Nephron (organoid): ENCODE results near the gene AANAT.

Experiments used
- H3K27ac Mint-ChIP-seq, 3 experiments: 2 replicates each; pipeline ENCODE4 v1.8.0; 2020; ENCODE audit warnings: mixed read lengths in 3 of 3, mild to moderate bottlenecking in 2 of 3, moderate library complexity in 1 of 3
- H3K27me3 Mint-ChIP-seq: 2 replicates; pipeline ENCODE4 v1.8.0; 2021; ENCODE audit warnings: low read depth, mild to moderate bottlenecking, moderate library complexity, mixed read lengths
- H3K36me3 Mint-ChIP-seq: 2 replicates; pipeline ENCODE4 v1.8.0; 2020; ENCODE audit warnings: low read depth, mixed read lengths
- H3K4me1 Mint-ChIP-seq: 2 replicates; pipeline ENCODE4 v1.8.0; 2020; ENCODE audit warnings: mixed read lengths
- H3K4me3 Mint-ChIP-seq, 3 experiments: 2 replicates each; pipeline ENCODE4 v1.8.0; 2020; ENCODE audit warnings: mild to moderate bottlenecking in 3 of 3, mixed read lengths in 3 of 3, moderate library complexity in 2 of 3
- H3K9me3 Mint-ChIP-seq: 2 replicates; pipeline ENCODE4 v1.8.0; 2020; ENCODE audit warnings: mixed read lengths
- CTCF ChIP-seq, 3 experiments: fragments of 200-600 bp; sonication (generic); IDR thresholded peaks; one replicate each; pipeline ENCODE4 v1.5.0; 2021; ENCODE audit warnings: antibody characterized with exemption in 3 of 3; ENCODE audit not compliant: unreplicated experiment in 3 of 3

The AANAT gene

GRCh38 chr17:76451506-76451905 is 15.9 kb upstream of the AANAT start:
- Mint-ChIP-seq H3K27me3 (no peaks in the 10 kb centered on the region), H3K4me1 (peaks cover 50% of the 10 kb centered on the region), H3K27ac (peak overlapping the region in 1 of 3 experiments; percentile 56), H3K36me3 (no peaks in the 10 kb centered on the region), H3K9me3 (no peaks in the 10 kb centered on the region), H3K4me3 (peak overlapping the region; percentile 91 to 94 (median 91))
- no peak for TF ChIP-seq CTCF (IDR thresholded peaks at IDR 0.05; ENCODE audit: unreplicated experiment in 3 of 3)

- H3K27ac Mint-ChIP-seq = no peak overlapping the region
- no peaks in the 10 kb centered on the region for H3K36me3 Mint-ChIP-seq
- peak overlapping the region; percentile 91 to 94 (median 91) for H3K4me3 Mint-ChIP-seq
- no peaks in the 10 kb centered on the region for H3K27me3 Mint-ChIP-seq
- peaks cover 43% of the 10 kb centered on the region for H3K4me1 Mint-ChIP-seq
- H3K9me3 Mint-ChIP-seq = no peaks in the 10 kb centered on the region
- no peak for TF ChIP-seq CTCF (IDR thresholded peaks at IDR 0.05; ENCODE audit: unreplicated experiment in 3 of 3)
Observed at GRCh38 chr17:76452127-76452659, 15.2 kb upstream of the AANAT start.

GRCh38 chr17:76452660-76453430 is 14.6 kb upstream of the AANAT start, which contains the start of gene UBE2O:
Gene UBE2O, minus strand, starts transcription at chr17:76453152. Its CDS starts 11 bp downstream, at chr17:76453141.
- Mint-ChIP-seq H3K9me3 (no peaks in the 10 kb centered on the region), H3K27ac (no peak within 1 kb of the TSS), H3K4me1 (peaks cover 37% of the 10 kb centered on the region), H3K36me3 (no peaks in the 10 kb centered on the region), H3K4me3 (peak within 1 kb of the TSS; percentile 91 to 94 (median 91)), H3K27me3 (no peaks in the 10 kb centered on the region)
- peak; percentile 14 to 38 (median 26) for TF ChIP-seq CTCF (IDR thresholded peaks at IDR 0.05; ENCODE audit: unreplicated experiment in 3 of 3)

- Mint-ChIP-seq H3K4me1 (peaks cover 31% of the 10 kb centered on the region), H3K4me3 (peak overlapping the region; percentile 54 to 72 (median 70)), H3K36me3 (no peaks in the 10 kb centered on the region), H3K27ac (no peak overlapping the region), H3K27me3 (no peaks in the 10 kb centered on the region), H3K9me3 (no peaks in the 10 kb centered on the region)
- no peak for TF ChIP-seq CTCF (IDR thresholded peaks at IDR 0.05; ENCODE audit: unreplicated experiment in 3 of 3)
Observed at GRCh38 chr17:76453431-76453743, 14.0 kb upstream of the AANAT start.

- no peaks in the 10 kb centered on the region for H3K9me3 Mint-ChIP-seq
- H3K4me1 Mint-ChIP-seq = no peaks in the 10 kb centered on the region
- H3K27ac Mint-ChIP-seq = no peak overlapping the region
- no peaks in the 10 kb centered on the region for H3K36me3 Mint-ChIP-seq
- H3K27me3 Mint-ChIP-seq = peaks cover 9% of the 10 kb centered on the region
- TF ChIP-seq CTCF (IDR thresholded peaks at IDR 0.05; ENCODE audit: unreplicated experiment in 3 of 3) = peak; percentile 31 to 52 (median 44)
- H3K4me3 Mint-ChIP-seq = no peak overlapping the region
Observed at GRCh38 chr17:76458580-76459490, 8.6 kb upstream of the AANAT start.
